HepG2 (cell line): Measurements from ENCODE around the gene ABL2. TPM values are rescaled to one million over a fixed set of nuclear protein-coding genes. Genes with fewer than 3 reads are reported as not detected.

Experiments
- ATAC-seq: fragments of 200-7000 bp; cut with Tn5 transposase; 3 replicates; pipeline ENCODE4 v1.9.1; 2020; ENCODE audit warnings: mild to moderate bottlenecking, moderate library complexity
- BruUV-seq: library from RNA; stranded (reverse); fragments of 400-500 nt; replicated peaks from 2 replicates; lab custom pipeline; 2021; lab: Mats Ljungman, UMichigan
- CTCF ChIA-PET: fragments of 300-600 bp; formaldehyde crosslinking; extraction: SDS; loops from one replicate; lab custom pipeline; 2021; ENCODE audit warnings: low total read pairs, inconsistent platforms, low intra/inter-chr PET ratio; lab: Yijun Ruan, JAX
- POLR2A ChIA-PET: fragments of 350-600 bp; sonication (Branson Sonifier 250); formaldehyde crosslinking; loops from one replicate; lab custom pipeline; 2020; ENCODE audit warnings: antibody characterized with exemption, inconsistent platforms; lab: Yijun Ruan, JAX
- DNase-seq: peaks from one replicate; pipeline ENCODE4 v3.0.0-alpha.2; 2015; ENCODE audit warnings: low spot score
- FAIRE-seq: peaks from 3 replicates; lab custom pipeline; 2011; peaks lifted over from hg19 to GRCh38; lab: Jason Lieb, UNC
- H2AFZ ChIP-seq: one replicate; pipeline ENCODE4 v1.6.1; 2011; ENCODE audit warnings: low read length, inconsistent platforms
- H3K27ac ChIP-seq: fragments of 300-600 bp; 3 replicates; pipeline ENCODE4 v1.8.0; 2011; ENCODE audit warnings: mixed run types, mild to moderate bottlenecking, mixed read lengths, low read length, inconsistent platforms; ENCODE audit not compliant: insufficient read depth; ENCODE audit errors: extremely low read length
- H3K27me3 ChIP-seq, 2 experiments: fragments of 200-600 bp in 1 of 2; 2 replicates in 1 of 2; 3 replicates in 1 of 2; pipeline versions ENCODE4 v1.6.0 to v1.8.0; 2011; ENCODE audit warnings: low read length in 2 of 2, mild to moderate bottlenecking in 2 of 2, moderate library complexity in 2 of 2, inconsistent platforms in 1 of 2; ENCODE audit not compliant: insufficient read depth in 2 of 2, control insufficient read depth in 1 of 2
- H3K36me3 ChIP-seq, 2 experiments: fragments of 200-600 bp in 1 of 2; replicated peaks in 1 of 2; 2 replicates in 1 of 2; 3 replicates in 1 of 2; pipeline versions ENCODE4 v1.5.1 to v1.8.0; 2011; ENCODE audit warnings: low read length in 2 of 2, inconsistent platforms in 1 of 2; ENCODE audit not compliant: insufficient read depth in 2 of 2, control insufficient read depth in 1 of 2
- H3K4me1 ChIP-seq: 2 replicates; pipeline ENCODE4 v1.5.1; 2012; ENCODE audit warnings: low read length, inconsistent platforms; ENCODE audit not compliant: insufficient read depth
- H3K4me2 ChIP-seq: 2 replicates; pipeline ENCODE4 v1.6.0; 2011; ENCODE audit warnings: low read depth, low read length, inconsistent platforms
- H3K4me3 ChIP-seq, 3 experiments: fragments of 200-600 bp in 1 of 3; sonication (generic), shearing (Covaris generic) in 1 of 3; replicated peaks in 1 of 3; 2 replicates each; pipeline ENCODE4 v1.5.1; 2011 to 2016; ENCODE audit warnings: low read length in 3 of 3, inconsistent platforms in 2 of 3, low read depth in 2 of 3, mild to moderate bottlenecking in 2 of 3, control low read depth in 1 of 3, mixed read lengths in 1 of 3; ENCODE audit not compliant: insufficient read depth in 1 of 3
- H3K79me2 ChIP-seq: one replicate; pipeline ENCODE4 v1.6.1; 2011; ENCODE audit warnings: low read length, inconsistent platforms; ENCODE audit not compliant: insufficient read depth
- H3K9ac ChIP-seq: 2 replicates; pipeline ENCODE4 v1.6.0; 2011; ENCODE audit warnings: mild to moderate bottlenecking, low read depth, low read length, inconsistent platforms; ENCODE audit not compliant: insufficient read depth
- H3K9me3 ChIP-seq: 2 replicates; pipeline ENCODE4 v1.5.1; 2012; ENCODE audit warnings: mild to moderate bottlenecking, low read length
- H4K20me1 ChIP-seq: 2 replicates; pipeline ENCODE4 v1.6.0; 2011; ENCODE audit warnings: inconsistent platforms, mild to moderate bottlenecking, low read length, moderate library complexity; ENCODE audit not compliant: insufficient read depth
- KMT2A ChIP-seq: sonication (generic); formaldehyde crosslinking; IDR thresholded peaks from 2 replicates; pipeline ENCODE4 v1.4.0; 2020; ENCODE audit warnings: missing genetic modification reagents
- MEIS2 ChIP-seq: sonication (generic); formaldehyde crosslinking; IDR thresholded peaks from 2 replicates; pipeline ENCODE4 v1.9.0; 2021; ENCODE audit warnings: mild to moderate bottlenecking, missing genetic modification reagents
- PHB2 ChIP-seq: fragments of 450-650 bp; IDR thresholded peaks from 2 replicates; pipeline ENCODE4 v1.6.1; 2018; ENCODE audit not compliant: partially characterized antibody
- PLRG1 ChIP-seq: fragments of 450-650 bp; conservative IDR thresholded peaks from 2 replicates; pipeline ENCODE4 v1.6.1; 2016
- POLR2G ChIP-seq: fragments of 200-400 bp; formaldehyde crosslinking; IDR thresholded peaks from 2 replicates; pipeline ENCODE4 v1.6.1; 2018; ENCODE audit warnings: mild to moderate bottlenecking, low read depth, low read length, moderate library complexity
- SOX13 ChIP-seq, 3 experiments: fragments of 450-650 bp in 1 of 3; sonication (generic) in 1 of 3; formaldehyde crosslinking in 1 of 3; IDR thresholded peaks in 2 of 3; conservative IDR thresholded peaks in 1 of 3; 2 replicates each; pipeline versions ENCODE4 v1.5.0 to v1.6.1; 2016 to 2020; ENCODE audit warnings: antibody characterized with exemption in 1 of 3, mild to moderate bottlenecking in 1 of 3, missing compliant biosample characterization in 1 of 3, missing genetic modification reagents in 1 of 3, moderate library complexity in 1 of 3
- TBL1XR1 ChIP-seq: fragments of 150-350 bp; IDR thresholded peaks from 2 replicates; pipeline ENCODE4 v1.6.1; 2014; ENCODE audit warnings: borderline replicate concordance, low read length; ENCODE audit not compliant: partially characterized antibody
- ZFP90 ChIP-seq: sonication (generic); formaldehyde crosslinking; IDR thresholded peaks from 2 replicates; pipeline ENCODE4 v1.8.0; 2022; ENCODE audit warnings: missing genetic modification reagents, mild to moderate bottlenecking, inconsistent platforms, borderline replicate concordance
- ZNF143 ChIP-seq: sonication (generic); formaldehyde crosslinking; IDR thresholded peaks from 2 replicates; pipeline ENCODE4 v1.4.0; 2020; ENCODE audit warnings: missing genetic modification reagents
- ZNF350 ChIP-seq: sonication (generic); formaldehyde crosslinking; IDR thresholded peaks from 2 replicates; pipeline ENCODE4 v1.4.0; 2020; ENCODE audit warnings: mild to moderate bottlenecking, low read depth, missing genetic modification reagents, borderline replicate concordance
- in situ Hi-C: cut with HindIII; loops from 2 replicates; pipeline ENCODE4 v1.10.0; 2017; ENCODE audit warnings: low pct_unique_long_range_greater_than_20kb; ENCODE audit not compliant: extremely low pct_ligation_motif_present
- intact Hi-C: fragments of 100-400 bp; cut with micrococcal nuclease; formaldehyde crosslinking; loops from one replicate; pipeline ENCODE4 v1.10.0; 2022; ENCODE audit not compliant: unreplicated experiment
- polyA plus RNA-seq, 8 experiments: library from polyadenylated mRNA; depleted of rRNA in 3 of 8; stranded (reverse) in 7 of 8; unstranded in 1 of 8; fragments of >200 nt; fragmentation: Illumina TruSeq in 4 of 8; extraction: Trizol in 4 of 8; gene quantifications; 2 replicates each; pipeline versions ENCODE4 v1.2.1 to v1.2.3, GENCODE V29; 2011 to 2016; ENCODE audit warnings: low read depth in 4 of 8, missing spikeins in 1 of 8, mixed read lengths in 1 of 8; ENCODE audit not compliant: insufficient read depth in 1 of 8
- total RNA-seq, 5 experiments: library from RNA; depleted of rRNA; stranded (reverse); fragments of >200 nt; fragmentation: Illumina TruSeq; extraction: Trizol; gene quantifications; 2 replicates each; pipeline ENCODE4 v1.2.3, GENCODE V29; 2016; ENCODE audit warnings: low read depth in 1 of 5
- TF ChIP-seq, protein P1 (sequence below): sonication (generic); formaldehyde crosslinking; IDR thresholded peaks from 2 replicates; pipeline ENCODE4 v1.5.1; 2020; ENCODE audit warnings: mild to moderate bottlenecking, missing genetic modification reagents, borderline replicate concordance
- TF ChIP-seq, protein P2 (sequence below): sonication (generic); formaldehyde crosslinking; IDR thresholded peaks from 2 replicates; pipeline ENCODE4 v1.9.0; 2021; ENCODE audit warnings: missing genetic modification reagents, borderline replicate concordance
- TF ChIP-seq, protein P3 (sequence below): sonication (generic); IDR thresholded peaks from 2 replicates; pipeline ENCODE4 v1.6.1; 2016; ENCODE audit warnings: low read depth, borderline replicate concordance
- TF ChIP-seq, protein P4 (sequence below): sonication (generic); formaldehyde crosslinking; IDR thresholded peaks from 2 replicates; pipeline ENCODE4 v1.5.1; 2020; ENCODE audit warnings: missing genetic modification reagents, mild to moderate bottlenecking, borderline replicate concordance

Gene ABL2
- total and polyA plus RNA-seq, 2 of the 13 experiments (the other 11 are each of a cell fraction or from before 2014, with no cell fraction given): 5.8 to 6.0 TPM

DNA sequence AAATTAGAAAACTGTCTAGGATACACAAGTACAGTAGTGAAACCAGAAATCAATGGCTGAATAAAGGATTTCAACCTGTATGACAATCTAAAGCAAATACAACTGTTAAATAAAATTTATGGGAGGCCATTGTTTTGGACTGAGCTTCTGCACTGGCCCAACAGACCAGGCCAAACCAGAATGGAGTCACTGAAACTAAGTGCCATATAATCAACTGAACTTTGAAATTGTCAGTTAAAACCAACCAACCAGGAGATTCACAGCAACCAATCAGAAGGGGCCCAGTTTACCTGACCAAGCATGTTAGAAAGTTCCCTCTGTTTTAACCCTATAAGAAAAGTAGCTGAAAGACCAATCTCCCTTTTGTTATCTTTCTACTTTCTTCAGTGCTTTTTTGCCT lies 33.6 kb upstream of the ABL2 start:
- Histone ChIP-seq H3K27me3 (no peaks in the 10 kb centered on the region), H3K9ac (no peak overlapping the region), H3K27ac (no peak overlapping the region), H3K9me3 (no peaks in the 10 kb centered on the region), H3K4me1 (no peaks in the 10 kb centered on the region), H3K4me2 (no peak overlapping the region), H2AFZ (no peak overlapping the region), H3K36me3 (no peaks in the 10 kb centered on the region), H3K4me3 (no peak overlapping the region), H4K20me1 (no peaks in the 10 kb centered on the region), H3K79me2 (no peaks in the 10 kb centered on the region)
- ChIA-PET POLR2A (no interaction called here), CTCF (no interaction called here)
- DNase-seq (no peak), FAIRE-seq (no peak), ATAC-seq (no peak)
- TF ChIP-seq, protein P1, sequence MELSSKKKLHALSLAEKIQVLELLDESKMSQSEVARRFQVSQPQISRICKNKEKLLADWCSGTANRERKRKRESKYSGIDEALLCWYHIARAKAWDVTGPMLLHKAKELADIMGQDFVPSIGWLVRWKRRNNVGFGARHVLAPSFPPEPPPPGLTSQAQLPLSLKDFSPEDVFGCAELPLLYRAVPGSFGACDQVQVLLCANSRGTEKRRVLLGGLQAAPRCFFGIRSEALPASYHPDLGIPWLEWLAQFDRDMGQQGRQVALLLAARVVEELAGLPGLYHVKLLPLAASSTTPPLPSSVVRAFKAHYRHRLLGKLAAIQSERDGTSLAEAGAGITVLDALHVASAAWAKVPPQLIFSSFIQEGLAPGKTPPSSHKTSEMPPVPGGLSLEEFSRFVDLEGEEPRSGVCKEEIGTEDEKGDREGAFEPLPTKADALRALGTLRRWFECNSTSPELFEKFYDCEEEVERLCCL (CRISPR knock-in tag): no peak
- TF ChIP-seq ZFP90 (CRISPR knock-in tag) (no peak), ZNF143 (CRISPR knock-in tag) (no peak), SOX13 (IDR thresholded peaks at IDR 0.05) (no peak), SOX13 (CRISPR knock-in tag; conservative IDR thresholded peaks at IDR 0.05 in 1 of 2, IDR thresholded peaks at IDR 0.05 in 1 of 2) (no peak), TBL1XR1 (no peak), PHB2 (no peak), MEIS2 (no peak), PLRG1 (no peak), POLR2G (no peak), KMT2A (CRISPR knock-in tag) (no peak), ZNF350 (CRISPR knock-in tag) (no peak)
- TF ChIP-seq, protein P2, sequence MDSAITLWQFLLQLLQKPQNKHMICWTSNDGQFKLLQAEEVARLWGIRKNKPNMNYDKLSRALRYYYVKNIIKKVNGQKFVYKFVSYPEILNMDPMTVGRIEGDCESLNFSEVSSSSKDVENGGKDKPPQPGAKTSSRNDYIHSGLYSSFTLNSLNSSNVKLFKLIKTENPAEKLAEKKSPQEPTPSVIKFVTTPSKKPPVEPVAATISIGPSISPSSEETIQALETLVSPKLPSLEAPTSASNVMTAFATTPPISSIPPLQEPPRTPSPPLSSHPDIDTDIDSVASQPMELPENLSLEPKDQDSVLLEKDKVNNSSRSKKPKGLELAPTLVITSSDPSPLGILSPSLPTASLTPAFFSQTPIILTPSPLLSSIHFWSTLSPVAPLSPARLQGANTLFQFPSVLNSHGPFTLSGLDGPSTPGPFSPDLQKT: no peak
- TF ChIP-seq, protein P3, sequence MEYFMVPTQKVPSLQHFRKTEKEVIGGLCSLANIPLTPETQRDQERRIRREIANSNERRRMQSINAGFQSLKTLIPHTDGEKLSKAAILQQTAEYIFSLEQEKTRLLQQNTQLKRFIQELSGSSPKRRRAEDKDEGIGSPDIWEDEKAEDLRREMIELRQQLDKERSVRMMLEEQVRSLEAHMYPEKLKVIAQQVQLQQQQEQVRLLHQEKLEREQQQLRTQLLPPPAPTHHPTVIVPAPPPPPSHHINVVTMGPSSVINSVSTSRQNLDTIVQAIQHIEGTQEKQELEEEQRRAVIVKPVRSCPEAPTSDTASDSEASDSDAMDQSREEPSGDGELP: no peak
- TF ChIP-seq, protein P4, sequence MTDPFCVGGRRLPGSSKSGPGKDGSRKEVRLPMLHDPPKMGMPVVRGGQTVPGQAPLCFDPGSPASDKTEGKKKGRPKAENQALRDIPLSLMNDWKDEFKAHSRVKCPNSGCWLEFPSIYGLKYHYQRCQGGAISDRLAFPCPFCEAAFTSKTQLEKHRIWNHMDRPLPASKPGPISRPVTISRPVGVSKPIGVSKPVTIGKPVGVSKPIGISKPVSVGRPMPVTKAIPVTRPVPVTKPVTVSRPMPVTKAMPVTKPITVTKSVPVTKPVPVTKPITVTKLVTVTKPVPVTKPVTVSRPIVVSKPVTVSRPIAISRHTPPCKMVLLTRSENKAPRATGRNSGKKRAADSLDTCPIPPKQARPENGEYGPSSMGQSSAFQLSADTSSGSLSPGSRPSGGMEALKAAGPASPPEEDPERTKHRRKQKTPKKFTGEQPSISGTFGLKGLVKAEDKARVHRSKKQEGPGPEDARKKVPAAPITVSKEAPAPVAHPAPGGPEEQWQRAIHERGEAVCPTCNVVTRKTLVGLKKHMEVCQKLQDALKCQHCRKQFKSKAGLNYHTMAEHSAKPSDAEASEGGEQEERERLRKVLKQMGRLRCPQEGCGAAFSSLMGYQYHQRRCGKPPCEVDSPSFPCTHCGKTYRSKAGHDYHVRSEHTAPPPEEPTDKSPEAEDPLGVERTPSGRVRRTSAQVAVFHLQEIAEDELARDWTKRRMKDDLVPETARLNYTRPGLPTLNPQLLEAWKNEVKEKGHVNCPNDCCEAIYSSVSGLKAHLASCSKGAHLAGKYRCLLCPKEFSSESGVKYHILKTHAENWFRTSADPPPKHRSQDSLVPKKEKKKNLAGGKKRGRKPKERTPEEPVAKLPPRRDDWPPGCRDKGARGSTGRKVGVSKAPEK (CRISPR knock-in tag): no peak
- intact Hi-C loops: no loop called here
- in situ Hi-C loops: loop anchor here (25.0 kb wide), 1 partner anchor 324 kb away; the partner anchor contains the start of genes NPHS2 and TDRD5
- BruUV-seq: no TSS peak
